Lung (tissue), 12 donors: ENCODE data around the gene ZEB1. TPM values are rescaled to one million over a fixed set of nuclear protein-coding genes. Genes with fewer than 3 reads are reported as not detected.

Source experiments
- ATAC-seq: fragments of 200-7000 bp; cut with Tn5 transposase; one replicate; pipeline ENCODE4 v1.9.1; 2020; ENCODE audit warnings: moderate number of reproducible peaks; ENCODE audit not compliant: insufficient read depth, low FRiP score
- DNase-seq, 3 donors: peaks; one replicate each; pipeline ENCODE4 v3.0.0-alpha.2; 2013 to 2017
- H3K27ac ChIP-seq, 2 donors: one replicate each; pipeline ENCODE4 v1.5.1; 2013; ENCODE audit warnings: mild to moderate bottlenecking in 2 of 2, moderate library complexity in 2 of 2, control low read depth in 1 of 2, inconsistent platforms in 1 of 2, low read depth in 1 of 2, low read length in 1 of 2
- H3K27me3 ChIP-seq, 3 donors: one replicate each; pipeline ENCODE4 v1.5.1; 2013; ENCODE audit warnings: low read length in 2 of 3; ENCODE audit not compliant: control insufficient read depth in 3 of 3, insufficient read depth in 3 of 3
- H3K36me3 ChIP-seq, 4 donors: one replicate each; pipeline ENCODE4 v1.5.1; 2013; ENCODE audit warnings: low read length in 4 of 4, mild to moderate bottlenecking in 1 of 4, moderate library complexity in 1 of 4; ENCODE audit not compliant: control insufficient read depth in 4 of 4, insufficient read depth in 4 of 4
- H3K4me1 ChIP-seq, 5 donors: one replicate each; pipeline ENCODE4 v1.5.1; 2013; ENCODE audit warnings: low read length in 5 of 5, mild to moderate bottlenecking in 2 of 5, moderate library complexity in 1 of 5; ENCODE audit not compliant: control insufficient read depth in 5 of 5, insufficient read depth in 5 of 5
- H3K4me3 ChIP-seq: one replicate; pipeline ENCODE4 v1.5.1; 2013; ENCODE audit warnings: mild to moderate bottlenecking, control low read depth, moderate library complexity
- H3K9ac ChIP-seq, 2 donors: one replicate each; pipeline ENCODE4 v1.5.1; 2013; ENCODE audit warnings: low read length in 2 of 2, control low read depth in 1 of 2; ENCODE audit not compliant: insufficient read depth in 1 of 2
- H3K9me3 ChIP-seq, 4 donors: one replicate each; pipeline ENCODE4 v1.5.1; 2013; ENCODE audit warnings: low read length in 3 of 4, mild to moderate bottlenecking in 1 of 4, moderate library complexity in 1 of 4; ENCODE audit not compliant: control insufficient read depth in 4 of 4, insufficient read depth in 3 of 4
- CTCF ChIP-seq: IDR thresholded peaks from 2 replicates; pipeline ENCODE4 v1.5.1; 2012; ENCODE audit warnings: mild to moderate bottlenecking; ENCODE audit errors: control extremely low read depth, extremely low read depth
- WGBS, 2 donors: extraction: QIAGEN DNeasy Blood & Tissue Kit; methylation state at CpG; one replicate each; pipeline ENCODE4 v1.1.7; 2013; 5-methylcytosine and 5-hydroxymethylcytosine counted together
- polyA plus RNA-seq, 2 donors: library from polyadenylated mRNA; stranded (reverse); fragments of 200-250 nt; gene quantifications; one replicate each; pipeline ENCODE4 v1.2.1, GENCODE V29; 2013
- total RNA-seq, 2 donors: library from RNA; depleted of rRNA in 1 of 2; stranded (reverse); fragments of >200 nt in 1 of 2; gene quantifications; one replicate each; pipeline ENCODE4 v1.2.1, GENCODE V29; 2014 to 2021
- donor health status: control.
- donor health status: control.
- donor health status: Bipolar disorder and iron deficiency.
- donor health status: healthy.
- donor health status: DM: yes; HTN: yes; CAD: no.

The ZEB1 gene
- total and polyA plus RNA-seq, 4 donors: 8.4 to 86.9 (median 19.5) TPM

- ATAC-seq (no peak), DNase-seq (no peak)
- 84 to 93% methylated on average over 2 of the region's 2 CpGs for WGBS, 2 donors
- H3K27ac ChIP-seq: no peak overlapping the region
- H3K4me3 ChIP-seq: no peak overlapping the region
- no peak for TF ChIP-seq CTCF
- H3K9me3 ChIP-seq: peaks cover 0 to 14% (median 7%) of the 10 kb centered on the region in 4 donors
- H3K9ac ChIP-seq: no peak overlapping the region
- H3K36me3 ChIP-seq: peaks cover 0 to 12% (median 1%) of the 10 kb centered on the region in 4 donors
- H3K4me1 ChIP-seq: no peaks in the 10 kb centered on the region
- H3K27me3 ChIP-seq: no peaks in the 10 kb centered on the region
Observed at GRCh38 chr10:31507427-31507826, 188.4 kb downstream of the ZEB1 start.

GRCh38 chr10:31508234-31508633, 189.2 kb downstream of the ZEB1 start:
- 98 to 99% methylated on average over 4 of the region's 4 CpGs for WGBS, 2 donors
- no peak for ATAC-seq
- DNase-seq: no peak

GRCh38 chr10:31508882-31509281, 189.9 kb downstream of the ZEB1 start:
- H3K36me3 ChIP-seq: peaks cover 0 to 16% (median 1%) of the 10 kb centered on the region in 4 donors
- ATAC-seq: no peak
- H3K27me3 ChIP-seq: no peaks in the 10 kb centered on the region
- no peak overlapping the region for H3K9ac ChIP-seq
- no peak for DNase-seq
- peaks cover 0 to 14% (median 7%) of the 10 kb centered on the region in 4 donors for H3K9me3 ChIP-seq
- no peaks in the 10 kb centered on the region for H3K4me1 ChIP-seq
- no peak overlapping the region for H3K27ac ChIP-seq
- H3K4me3 ChIP-seq: no peak overlapping the region
- 96 to 100% methylated on average over 5 of the region's 5 CpGs for WGBS, 2 donors
- no peak for TF ChIP-seq CTCF

More at GRCh38 chr10:31508234-31508633, 189.2 kb downstream of the ZEB1 start:
- H3K9ac ChIP-seq: no peak overlapping the region
- peaks cover 0 to 16% (median 1%) of the 10 kb centered on the region in 4 donors for H3K36me3 ChIP-seq
- H3K4me3 ChIP-seq: no peak overlapping the region
- H3K27me3 ChIP-seq: no peaks in the 10 kb centered on the region
- no peak for TF ChIP-seq CTCF
- no peaks in the 10 kb centered on the region for H3K4me1 ChIP-seq
- no peak overlapping the region for H3K27ac ChIP-seq
- peaks cover 0 to 14% (median 7%) of the 10 kb centered on the region in 4 donors for H3K9me3 ChIP-seq

GRCh38 chr10:31509989-31510388, 191.0 kb downstream of the ZEB1 start:
- Histone ChIP-seq H3K27me3 (no peaks in the 10 kb centered on the region), H3K4me3 (no peak overlapping the region), H3K9me3 (peaks cover 0 to 11% (median 7%) of the 10 kb centered on the region in 4 donors), H3K36me3 (peaks cover 0 to 16% (median 1%) of the 10 kb centered on the region in 4 donors), H3K27ac (no peak overlapping the region), H3K9ac (no peak overlapping the region), H3K4me1 (no peaks in the 10 kb centered on the region)
- ATAC-seq (no peak), DNase-seq (no peak)
- no peak for TF ChIP-seq CTCF
